Liver (tissue), 9 donors: ENCODE data around the gene ST7. TPM values are rescaled to one million over a fixed set of nuclear protein-coding genes. Genes with fewer than 3 reads are reported as not detected.
"Not testable (repeated sequence)": the region's sequence is repeated elsewhere in the genome, so short reads cannot be mapped to it uniquely, and the experiment has no call there.

Experiments
- DNase-seq: peaks from one replicate; pipeline ENCODE4 v3.0.0-alpha.2; 2017; ENCODE audit warnings: low spot score
- H3K27ac ChIP-seq, 2 donors: one replicate each; pipeline ENCODE4 v1.7.0; 2013; ENCODE audit warnings: inconsistent platforms in 2 of 2, low read length in 2 of 2, control low read depth in 1 of 2, low read depth in 1 of 2, mild to moderate bottlenecking in 1 of 2
- H3K27me3 ChIP-seq, 4 donors: one replicate each; pipeline versions ENCODE4 v1.6.1 to v1.7.0; 2013; ENCODE audit warnings: low read length in 3 of 4, inconsistent platforms in 1 of 4, mild to moderate bottlenecking in 1 of 4, moderate library complexity in 1 of 4; ENCODE audit not compliant: control insufficient read depth in 4 of 4, insufficient read depth in 4 of 4
- H3K36me3 ChIP-seq, 4 donors: one replicate each; pipeline versions ENCODE4 v1.6.1 to v1.7.0; 2013; ENCODE audit warnings: low read length in 3 of 4, mild to moderate bottlenecking in 3 of 4, low read depth in 1 of 4, moderate library complexity in 1 of 4; ENCODE audit not compliant: control insufficient read depth in 4 of 4, insufficient read depth in 3 of 4
- H3K4me1 ChIP-seq, 4 donors: one replicate each; pipeline versions ENCODE4 v1.6.1 to v1.7.0; 2013; ENCODE audit warnings: low read length in 3 of 4, mild to moderate bottlenecking in 3 of 4, moderate library complexity in 1 of 4; ENCODE audit not compliant: control insufficient read depth in 4 of 4, insufficient read depth in 4 of 4
- H3K4me3 ChIP-seq, 3 donors: one replicate each; pipeline versions ENCODE4 v1.6.1 to v1.7.0; 2013; ENCODE audit warnings: low read length in 3 of 3, control low read depth in 1 of 3, low read depth in 1 of 3, mild to moderate bottlenecking in 1 of 3
- H3K9ac ChIP-seq, 2 donors: one replicate each; pipeline ENCODE4 v1.7.0; 2013; ENCODE audit warnings: low read length in 2 of 2, mild to moderate bottlenecking in 2 of 2, moderate library complexity in 2 of 2, control low read depth in 1 of 2, low read depth in 1 of 2
- H3K9me3 ChIP-seq, 4 donors: one replicate each; pipeline versions ENCODE4 v1.6.1 to v1.7.0; 2013; ENCODE audit warnings: low read length in 3 of 4; ENCODE audit not compliant: control insufficient read depth in 4 of 4
- ATF3 ChIP-seq: IDR thresholded peaks from 2 replicates; pipeline ENCODE4 v1.6.1; 2016; ENCODE audit warnings: antibody characterized with exemption
- CTCF ChIP-seq: fragments of 150-350 bp; IDR thresholded peaks from 2 replicates; pipeline ENCODE4 v1.5.1; 2017; ENCODE audit warnings: improper control_type of control experiment, low read depth, low read length; ENCODE audit not compliant: missing input control
- EGR1 ChIP-seq, 2 donors: IDR thresholded peaks; 2 replicates each; pipeline ENCODE4 v1.6.1; 2016 to 2018; ENCODE audit warnings: antibody characterized with exemption in 2 of 2, low read depth in 2 of 2
- FOXA1 ChIP-seq: IDR thresholded peaks from 2 replicates; pipeline ENCODE4 v1.6.1; 2016; ENCODE audit warnings: antibody characterized with exemption
- FOXA2 ChIP-seq: IDR thresholded peaks from 2 replicates; pipeline ENCODE4 v1.6.1; 2016; ENCODE audit warnings: antibody characterized with exemption
- GABPA ChIP-seq, 2 donors: IDR thresholded peaks in 1 of 2; conservative IDR thresholded peaks in 1 of 2; 2 replicates each; pipeline ENCODE4 v1.6.1; 2016; ENCODE audit warnings: antibody characterized with exemption in 2 of 2, mild to moderate bottlenecking in 1 of 2, moderate library complexity in 1 of 2
- HNF4A ChIP-seq, 2 donors: conservative IDR thresholded peaks; 2 replicates each; pipeline ENCODE4 v1.6.1; 2016; ENCODE audit warnings: antibody characterized with exemption in 2 of 2, mild to moderate bottlenecking in 2 of 2
- HNF4G ChIP-seq: IDR thresholded peaks from 2 replicates; pipeline ENCODE4 v1.6.1; 2016; ENCODE audit warnings: antibody characterized with exemption
- JUND ChIP-seq, 2 donors: IDR thresholded peaks; 2 replicates each; pipeline ENCODE4 v1.6.1; 2016; ENCODE audit warnings: antibody characterized with exemption in 2 of 2
- MAX ChIP-seq: IDR thresholded peaks from 2 replicates; pipeline ENCODE4 v1.6.1; 2016; ENCODE audit warnings: antibody characterized with exemption
- NR2F2 ChIP-seq: IDR thresholded peaks from 2 replicates; pipeline ENCODE4 v1.6.1; 2016; ENCODE audit warnings: antibody characterized with exemption
- RXRA ChIP-seq, 2 donors: IDR thresholded peaks; 2 replicates each; pipeline ENCODE4 v1.6.1; 2017 to 2018; ENCODE audit warnings: antibody characterized with exemption in 2 of 2, mild to moderate bottlenecking in 1 of 2
- TAF1 ChIP-seq: conservative IDR thresholded peaks from 2 replicates; pipeline ENCODE4 v1.6.1; 2016; ENCODE audit warnings: antibody characterized with exemption, mild to moderate bottlenecking
- YY1 ChIP-seq: IDR thresholded peaks from 2 replicates; pipeline ENCODE4 v1.6.1; 2016; ENCODE audit warnings: antibody characterized with exemption, mild to moderate bottlenecking
- ZBTB33 ChIP-seq: IDR thresholded peaks from 2 replicates; pipeline ENCODE4 v1.6.1; 2016; ENCODE audit warnings: antibody characterized with exemption
- WGBS: extraction: QIAGEN DNeasy Blood & Tissue Kit; methylation state at CpG from one replicate; pipeline ENCODE4 v1.1.7; 2013; 5-methylcytosine and 5-hydroxymethylcytosine counted together
- polyA plus RNA-seq, 2 donors: library from polyadenylated mRNA; stranded (reverse) in 1 of 2; unstranded in 1 of 2; fragments of 200-250 nt in 1 of 2; fragments of >200 nt in 1 of 2; fragmentation: Nextera tagmentation in 1 of 2; extraction: Ambion mirVana in 1 of 2; gene quantifications; one replicate each; pipeline versions ENCODE4 v1.2.1 to v1.2.3, GENCODE V29; 2013 to 2015
- total RNA-seq, 2 donors: library from RNA; depleted of rRNA; stranded (reverse); fragments of >200 nt; gene quantifications; one replicate each; pipeline ENCODE4 v1.2.3, GENCODE V29; 2014
- donor health status: healthy.
- donor health status: healthy.
- donor health status: healthy.
- donor health status: healthy.
- donor health status: healthy.

The ST7 gene
- total and polyA plus RNA-seq, 4 donors = 13.5 to 30.7 (median 22.6) TPM

DNA sequence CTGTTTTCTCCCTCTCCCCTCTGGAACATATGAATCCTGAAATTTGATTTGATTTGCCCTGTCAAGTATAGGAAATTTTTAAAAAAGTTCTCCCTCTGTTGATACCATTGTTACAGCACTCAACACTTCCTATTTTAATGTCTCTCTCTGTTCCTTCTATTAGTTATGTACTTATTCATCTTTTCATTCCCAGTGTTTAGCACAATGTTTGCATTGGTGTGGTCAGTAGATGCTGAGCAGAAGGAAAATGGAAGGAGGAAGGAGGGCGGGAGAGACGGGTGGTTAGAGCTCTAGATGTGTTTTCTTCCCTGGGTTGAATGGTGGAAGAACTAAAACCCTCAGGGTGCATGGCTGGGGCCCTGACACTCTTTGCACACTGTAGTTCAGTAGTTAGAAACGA, 290.1 kb downstream of the ST7 start:
- DNase-seq = no peak
- whole genome bisulfite sequencing = 75% methylated on average over 3 of the region's 3 CpGs
- Histone ChIP-seq H3K27ac (no peak overlapping the region), H3K27me3 (peaks cover 0 to 4% (median 1%) of the 10 kb centered on the region in 4 donors), H3K4me1 (no peaks in the 10 kb centered on the region), H3K9ac (no peak overlapping the region), H3K9me3 (no peaks in the 10 kb centered on the region), H3K4me3 (no peak overlapping the region), H3K36me3 (no peaks in the 10 kb centered on the region)
- no peak for TF ChIP-seq CTCF
- TF ChIP-seq YY1 = no peak
- no peak for TF ChIP-seq EGR1 (IDR thresholded peaks at IDR 0.05; ENCODE audit: low read depth in 2 of 2)
- no peak for TF ChIP-seq FOXA1
- TF ChIP-seq FOXA2 = no peak
- no peak for TF ChIP-seq HNF4G
- TF ChIP-seq ATF3 = no peak
- no peak for TF ChIP-seq HNF4A (conservative IDR thresholded peaks at IDR 0.05)
- no peak for TF ChIP-seq JUND (IDR thresholded peaks at IDR 0.05)
- no peak for TF ChIP-seq TAF1
- no peak for TF ChIP-seq GABPA (IDR thresholded peaks at IDR 0.05 in 1 of 2, conservative IDR thresholded peaks at IDR 0.05 in 1 of 2)
- TF ChIP-seq ZBTB33 = no peak
- no peak for TF ChIP-seq NR2F2
- TF ChIP-seq MAX = no peak
- TF ChIP-seq RXRA (IDR thresholded peaks at IDR 0.05) = no peak

GRCh38 chr7:117245703-117246102, 292.4 kb downstream of the ST7 start:
- not testable (repeated sequence) for H3K27ac ChIP-seq, H3K27me3 ChIP-seq, H3K9me3 ChIP-seq, H3K4me3 ChIP-seq, H3K4me1 ChIP-seq, H3K9ac ChIP-seq, DNase-seq, H3K36me3 ChIP-seq
- 74% methylated on average over 2 of the region's 2 CpGs for WGBS

DNA sequence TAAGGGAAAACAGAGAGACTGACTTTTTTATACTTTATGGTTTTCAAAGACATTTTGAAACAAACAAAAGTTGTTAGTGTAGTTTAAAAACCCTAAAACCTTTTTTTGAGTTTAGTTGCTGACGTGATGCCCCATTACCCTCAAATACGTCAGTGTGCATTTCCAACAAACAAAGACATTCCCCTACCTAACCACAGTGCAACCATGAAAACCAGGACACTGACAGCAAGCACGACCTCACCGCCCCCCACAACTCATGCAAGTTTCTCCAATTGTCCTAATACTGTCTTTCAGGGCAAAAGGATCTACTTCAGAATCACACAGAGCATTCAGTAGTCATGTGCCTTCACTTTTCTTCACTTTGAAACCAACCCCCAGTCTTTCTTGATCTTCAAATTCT, 294.5 kb downstream of the ST7 start:
- Histone ChIP-seq H3K4me3 (no peak overlapping the region), H3K27ac (no peak overlapping the region), H3K4me1 (no peaks in the 10 kb centered on the region), H3K36me3 (no peaks in the 10 kb centered on the region), H3K9me3 (no peaks in the 10 kb centered on the region), H3K9ac (no peak overlapping the region), H3K27me3 (no peaks in the 10 kb centered on the region)
- TF ChIP-seq TAF1 (no peak), RXRA (IDR thresholded peaks at IDR 0.05) (no peak), YY1 (no peak), EGR1 (IDR thresholded peaks at IDR 0.05; ENCODE audit: low read depth in 2 of 2) (no peak), GABPA (IDR thresholded peaks at IDR 0.05 in 1 of 2, conservative IDR thresholded peaks at IDR 0.05 in 1 of 2) (no peak), NR2F2 (no peak), HNF4A (conservative IDR thresholded peaks at IDR 0.05) (no peak), JUND (IDR thresholded peaks at IDR 0.05) (no peak), MAX (no peak)
- WGBS = 76% methylated on average over 4 of the region's 4 CpGs
- no peak for DNase-seq
